DLD1 (cell line): ENCODE results near the gene BUB3.

Experiments
- in situ Hi-C: cut with HindIII; loops from 2 replicates; pipeline ENCODE4 v1.10.0; 2017; ENCODE audit warnings: low sequenced_read_pairs

Gene BUB3

DNA sequence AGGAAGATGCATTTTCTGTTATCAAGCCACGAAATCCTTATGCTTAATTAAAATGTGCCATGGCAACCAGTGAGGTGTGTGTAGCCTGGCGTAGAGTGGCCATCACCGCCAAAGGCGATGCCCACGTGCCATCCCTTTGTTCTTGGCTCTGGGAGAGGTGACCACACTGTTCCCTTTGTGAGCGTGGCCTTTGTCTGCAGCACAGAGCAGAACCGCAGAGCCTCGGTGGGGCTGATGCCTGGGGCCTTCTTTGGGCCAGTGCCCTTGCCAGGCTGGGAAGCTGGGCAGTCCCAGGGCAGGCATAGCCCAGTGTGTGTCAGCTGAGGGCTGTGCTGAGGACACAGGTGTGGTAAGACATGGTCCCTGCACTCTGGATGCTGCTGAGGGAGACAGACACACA lies 48.3 kb downstream of the BUB3 start:
- in situ Hi-C loops, result no loop called here

DNA sequence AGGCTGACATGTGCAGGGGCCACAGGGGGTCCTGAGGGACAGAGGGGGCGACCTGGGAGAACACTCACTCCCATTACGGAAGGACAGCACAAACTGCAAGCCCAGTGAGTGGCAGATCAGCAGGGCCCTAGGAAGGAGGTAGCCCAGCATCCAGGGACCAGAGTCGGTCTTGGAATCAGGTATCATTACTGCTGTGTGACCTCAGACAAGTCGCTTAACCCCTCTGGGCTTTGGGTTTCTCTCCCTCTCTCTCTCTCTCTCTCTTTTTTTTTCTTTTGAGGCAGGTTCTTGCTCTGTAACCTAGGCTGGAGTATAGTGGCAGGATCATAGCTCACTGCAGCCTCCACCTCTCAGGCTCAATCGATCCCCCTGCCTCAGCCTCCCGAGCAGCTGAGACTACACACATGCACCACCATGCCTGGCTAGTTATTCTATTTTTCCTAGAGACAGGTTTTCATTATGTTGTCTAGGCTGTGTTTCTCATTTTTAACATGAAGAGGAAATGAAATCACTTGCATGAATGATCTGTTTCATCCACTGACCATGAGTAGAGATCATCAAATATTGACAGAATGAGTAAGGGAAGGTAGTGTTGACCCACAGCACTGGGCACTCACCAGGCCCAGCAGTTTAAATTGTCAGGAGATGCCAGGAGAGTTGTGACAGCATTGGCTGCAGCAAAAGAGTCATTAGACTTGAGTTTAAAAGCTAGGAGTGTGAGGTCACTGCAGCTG lies 49.4 kb downstream of the BUB3 start:
- in situ Hi-C loops, result no loop called here

DNA sequence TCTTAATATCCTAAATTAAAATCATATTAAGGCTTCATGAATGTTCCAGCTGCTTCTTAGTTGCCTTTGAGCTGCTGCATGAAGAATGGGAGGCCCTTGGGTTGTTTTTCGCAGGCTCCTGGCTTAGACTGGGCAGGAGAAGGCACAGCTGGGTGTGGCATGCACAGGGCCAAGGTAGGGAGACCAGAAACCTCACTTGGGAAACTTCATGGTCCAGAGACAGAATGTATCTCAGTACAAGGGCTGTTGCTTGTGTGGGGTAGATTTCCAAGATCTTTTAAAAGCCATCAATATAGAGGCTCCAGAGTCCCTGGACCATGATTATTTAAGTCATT lies 49.9 kb downstream of the BUB3 start:
- in situ Hi-C loops, result no loop called here

- in situ Hi-C loops, result no loop called here
These were observed 50.8 kb downstream of the BUB3 start for GRCh38 chr10:123205041-123205440.

DNA sequence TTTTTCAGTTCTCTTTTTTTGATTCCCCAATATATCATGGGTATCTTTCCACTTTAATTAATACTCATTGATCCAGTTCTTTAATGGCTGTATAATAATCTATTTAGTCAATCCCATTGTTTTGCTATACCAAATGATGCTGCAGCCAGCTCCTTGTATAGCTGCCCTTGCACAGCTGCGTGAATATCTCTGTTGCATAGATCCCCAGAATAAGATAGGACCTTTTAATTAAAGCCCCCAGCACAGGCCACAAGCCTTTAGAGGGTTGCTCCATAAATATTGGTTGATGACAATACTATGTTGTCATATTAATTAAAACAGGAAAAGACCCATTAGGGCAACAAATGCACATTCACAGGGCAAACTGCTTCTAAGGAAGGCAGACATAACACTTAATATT lies 57.9 kb downstream of the BUB3 start:
- in situ Hi-C loops, result no loop called here

DNA sequence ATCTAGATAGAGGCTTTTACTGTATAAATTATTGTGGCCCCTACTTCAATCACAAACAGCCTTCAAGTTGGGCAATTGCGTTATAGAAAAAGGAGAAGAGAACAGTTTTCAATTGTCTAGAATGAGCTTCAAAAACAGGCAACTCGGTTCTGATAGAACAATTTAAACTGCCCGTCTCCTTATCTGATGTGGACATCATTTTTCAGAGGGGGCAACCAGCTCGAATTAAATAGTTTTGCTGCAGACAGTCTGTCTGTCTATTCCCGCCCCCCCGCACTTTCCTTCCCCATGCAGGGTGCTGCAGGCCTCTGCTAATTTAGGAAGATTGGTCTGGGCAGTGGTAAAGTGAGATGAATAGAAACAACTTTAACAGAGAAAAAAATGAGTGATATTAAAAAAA lies 58.4 kb downstream of the BUB3 start:
- in situ Hi-C loops, result no loop called here

DNA sequence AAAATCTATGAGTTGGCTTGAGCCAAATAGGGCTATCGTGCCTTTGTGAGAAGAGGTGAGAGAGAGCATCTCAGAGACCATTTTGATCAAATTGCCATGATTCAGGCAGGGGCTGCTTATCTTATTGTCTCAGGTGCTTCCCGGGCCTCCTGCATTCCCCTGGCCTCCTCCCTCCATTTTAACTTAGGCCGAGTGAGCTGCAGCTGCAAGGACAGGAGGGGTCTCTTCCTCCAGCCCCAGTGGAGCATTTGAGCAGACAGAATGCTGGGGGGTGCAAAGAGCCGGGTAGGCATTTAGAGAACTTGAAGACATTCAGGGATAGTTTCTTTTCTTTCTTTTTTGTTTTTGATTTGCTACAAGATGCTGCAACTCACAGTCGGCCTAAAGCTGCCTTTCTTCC lies 59.0 kb downstream of the BUB3 start:
- in situ Hi-C loops, result no loop called here
